HG03565 (cell line): ENCODE measurements around the gene KCTD19.
A peak's percentile ranks its signal among the peaks of the same experiment; 100 is the strongest.

Experiments used
- ATAC-seq: cut with Tn5 transposase; IDR thresholded peaks from one replicate; pipeline ENCODE4 v1.9.1; 2021; ENCODE audit warnings: mild to moderate bottlenecking, moderate library complexity; ENCODE audit not compliant: unreplicated experiment

Gene KCTD19

DNA sequence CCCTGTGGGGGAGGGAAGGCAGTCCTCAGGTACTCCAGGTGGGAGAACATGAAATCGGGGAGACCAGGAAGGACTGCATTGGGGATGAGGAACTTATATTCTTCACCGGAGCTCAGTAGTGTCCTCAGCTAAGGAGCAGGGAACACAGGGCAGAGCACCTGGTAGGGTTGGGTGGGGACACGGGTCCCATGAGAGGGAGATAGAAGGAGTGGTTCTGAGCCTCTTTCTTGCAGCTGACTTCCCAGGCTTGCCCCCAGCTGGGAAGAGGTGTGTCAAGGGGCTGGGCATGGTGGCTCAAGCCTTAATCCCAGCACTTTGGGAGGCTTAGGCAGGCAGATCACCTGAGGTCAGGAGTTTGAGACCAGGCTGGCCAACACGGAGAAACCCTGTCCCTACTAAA is 81.4 kb downstream of the KCTD19 start:
- ATAC-seq: no peak

DNA sequence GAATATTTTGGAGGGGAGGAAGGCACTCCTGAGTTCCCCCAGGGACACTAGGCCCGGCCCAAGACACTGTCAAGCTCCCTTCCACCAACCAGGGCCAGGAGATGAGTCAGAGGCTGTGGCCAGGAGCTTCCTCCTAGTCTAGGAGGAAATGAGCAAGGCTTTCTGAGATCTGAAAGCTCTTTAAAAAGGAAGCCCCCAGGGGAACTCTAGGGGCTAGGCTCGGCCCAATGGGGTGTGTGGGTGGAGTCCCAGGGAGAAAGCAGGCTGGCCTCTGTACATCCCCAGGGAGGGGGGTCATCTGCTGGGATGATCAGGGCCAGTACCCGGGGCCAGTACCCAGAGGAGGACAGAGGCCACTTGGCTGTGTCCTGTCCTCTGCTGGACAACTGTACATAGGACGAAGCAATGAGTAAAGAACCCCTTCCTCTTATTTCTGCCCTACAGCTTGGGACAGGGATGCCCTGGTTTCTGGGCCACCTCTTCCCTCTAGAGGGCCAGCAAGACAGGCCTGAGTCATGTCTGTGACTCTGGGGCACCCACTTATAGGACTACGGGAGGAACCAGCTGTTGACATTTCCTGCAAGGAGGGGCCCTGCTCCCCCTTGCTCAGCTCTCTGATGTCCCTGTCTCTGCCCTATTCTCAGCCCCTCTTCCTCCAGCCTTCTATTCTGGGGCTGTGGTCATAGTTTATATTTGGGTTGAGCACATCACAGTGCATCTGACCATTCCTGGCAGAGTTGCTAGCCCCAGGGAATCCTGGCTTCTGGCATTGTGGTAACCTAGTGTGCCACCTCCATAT is 82.0 kb downstream of the KCTD19 start:
- peak; percentile 52 for ATAC-seq

DNA sequence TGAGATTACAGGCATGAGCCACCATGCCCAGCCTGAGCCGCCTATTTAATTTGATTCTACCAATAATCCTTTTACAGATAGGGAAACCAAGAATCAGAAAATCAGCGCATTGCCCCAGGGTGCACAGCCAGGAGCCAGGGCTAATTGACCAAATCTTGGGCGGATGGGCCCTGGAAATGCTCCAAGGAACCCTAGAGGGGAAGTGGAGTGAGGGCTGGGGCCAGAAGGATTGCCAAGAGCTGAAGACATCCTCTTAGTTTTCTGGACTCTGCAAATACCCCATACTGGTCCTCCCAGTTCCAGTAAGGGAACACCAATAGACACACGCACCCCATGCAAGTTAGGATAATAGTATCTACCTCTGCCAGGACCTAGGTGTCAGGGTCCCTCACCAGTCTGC is 83.1 kb downstream of the KCTD19 start:
- no peak for ATAC-seq

DNA sequence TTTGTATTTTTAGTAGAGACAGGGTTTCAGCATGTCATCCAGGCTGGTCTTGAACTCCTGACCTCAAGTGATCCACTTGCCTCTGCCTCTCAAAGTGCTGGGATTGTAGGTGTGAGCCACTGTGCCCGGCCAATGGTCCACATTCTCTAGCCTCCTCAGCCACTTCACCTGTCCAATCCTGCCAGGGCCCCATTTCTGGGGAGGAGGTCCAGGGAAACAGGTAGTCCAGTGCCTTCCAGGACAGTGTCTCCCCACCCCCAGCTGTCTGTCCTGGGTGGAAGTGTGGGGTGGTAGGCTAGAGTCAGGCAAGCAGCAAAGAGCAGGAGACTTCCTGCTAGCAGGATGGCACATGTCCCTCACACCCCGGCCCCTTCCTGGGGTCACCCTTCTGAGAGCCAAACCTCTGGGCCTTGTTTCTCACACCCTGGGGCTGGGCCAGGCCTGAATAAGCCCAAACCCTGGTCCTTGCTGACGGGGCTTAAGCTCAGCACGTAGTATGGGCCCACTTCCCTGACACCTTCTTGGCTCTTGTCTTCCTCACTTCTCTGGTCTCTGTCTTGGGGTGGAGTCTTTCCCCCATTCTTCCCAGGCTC is 84.3 kb downstream of the KCTD19 start:
- ATAC-seq: no peak

DNA sequence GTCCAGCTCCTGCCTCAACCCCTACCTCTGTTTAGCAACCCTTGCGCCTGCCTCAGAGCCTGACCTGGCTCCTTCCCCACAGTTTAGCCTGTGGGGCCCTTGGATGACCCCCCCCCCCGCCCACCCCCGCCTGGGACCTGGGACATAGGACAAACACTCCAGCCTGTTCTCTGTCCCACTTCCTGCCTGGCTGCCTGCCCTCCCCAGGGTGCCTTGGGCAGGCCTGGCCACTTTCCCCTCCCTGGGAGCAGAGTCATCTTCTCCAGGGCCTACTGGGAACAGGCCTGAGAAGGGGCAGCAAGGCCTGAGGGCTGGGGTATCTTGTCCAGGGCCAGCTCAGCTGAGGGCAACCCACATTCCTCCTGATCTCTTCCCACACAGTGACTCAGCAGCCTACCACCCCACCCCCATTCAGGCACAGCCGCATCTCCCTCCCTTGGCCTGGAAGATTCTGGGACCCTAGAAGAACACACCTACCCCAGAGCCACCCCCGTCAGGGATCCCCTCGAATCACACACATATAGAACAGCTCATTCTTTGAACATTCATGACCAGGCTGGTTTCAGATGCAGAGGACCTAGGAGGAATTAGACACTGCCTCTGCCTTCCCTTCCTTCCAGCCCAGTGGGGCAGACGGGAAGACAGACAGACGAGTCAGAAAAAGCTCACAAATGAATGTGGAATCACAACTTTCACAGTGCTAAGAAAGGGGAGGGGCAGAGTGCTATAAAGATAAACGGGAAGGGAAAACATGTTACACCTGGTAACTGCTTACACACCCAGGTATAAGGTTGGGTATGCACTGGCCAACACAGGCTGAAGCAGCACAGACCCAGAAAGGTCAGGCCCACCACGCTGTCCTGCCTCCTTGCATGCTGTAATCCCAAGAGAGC is 85.3 kb downstream of the KCTD19 start:
- no peak for ATAC-seq

- no peak for ATAC-seq
Observed at GRCh38 chr16:67240506-67240905, 86.0 kb downstream of the KCTD19 start.
